HG02885 (cell line): ENCODE data around the gene PBX1.
A peak's percentile ranks its signal among the peaks of the same experiment; 100 is the strongest.

ENCODE experiments used
- ATAC-seq: cut with Tn5 transposase; IDR thresholded peaks from one replicate; pipeline ENCODE4 v1.9.1; 2021; ENCODE audit warnings: mild to moderate bottlenecking; ENCODE audit not compliant: unreplicated experiment, poor library complexity

Gene PBX1

DNA sequence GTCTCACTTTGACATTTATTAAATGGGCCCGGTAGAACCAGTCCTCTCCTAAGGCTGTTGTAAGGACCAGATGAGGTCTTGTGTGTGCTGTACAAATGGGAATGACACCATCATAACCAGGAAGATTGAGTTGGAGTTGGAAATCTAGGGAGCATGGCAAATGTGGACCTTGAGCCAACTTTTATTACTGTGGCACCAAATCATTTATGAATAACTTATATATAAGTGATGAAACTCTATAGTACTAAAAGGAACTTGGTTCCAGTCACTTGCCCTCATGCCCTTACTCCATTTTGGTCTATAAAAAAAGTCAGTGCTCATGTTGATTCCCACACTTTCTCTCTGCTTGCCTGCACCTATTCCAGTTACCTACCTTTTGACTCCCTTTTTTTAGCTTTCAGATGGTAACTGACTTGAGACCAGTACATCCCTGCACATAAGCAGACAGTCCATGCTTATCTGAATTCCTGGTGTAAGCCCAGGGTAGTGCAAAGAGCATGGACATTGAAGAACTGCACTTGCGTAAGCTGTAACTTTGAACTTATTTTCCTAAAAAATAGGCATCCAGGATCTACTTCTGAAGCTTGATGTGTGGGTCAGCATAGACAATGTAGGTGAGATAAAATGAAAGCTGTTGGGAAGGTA, 210.6 kb downstream of the PBX1 start:
- no peak for ATAC-seq

DNA sequence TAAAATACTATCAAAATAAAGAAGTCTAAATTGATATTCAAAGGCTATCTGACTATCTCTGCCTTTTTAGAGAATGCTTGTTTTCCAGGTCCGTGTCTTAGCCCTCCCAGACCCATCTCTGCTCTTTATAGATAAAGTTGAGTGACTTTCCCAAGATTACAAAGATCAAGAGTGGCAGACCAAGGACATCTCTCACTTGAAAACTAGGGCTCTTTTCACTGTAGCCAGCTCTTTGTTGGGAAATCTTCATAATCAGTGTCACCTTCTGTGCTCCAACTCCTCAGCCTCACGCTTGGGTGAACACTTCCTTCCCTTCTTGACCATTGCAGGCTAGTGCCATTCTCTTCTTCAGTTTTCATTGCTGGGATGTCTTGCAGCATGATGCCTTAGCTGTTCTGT, 211.1 kb downstream of the PBX1 start:
- no peak for ATAC-seq

DNA sequence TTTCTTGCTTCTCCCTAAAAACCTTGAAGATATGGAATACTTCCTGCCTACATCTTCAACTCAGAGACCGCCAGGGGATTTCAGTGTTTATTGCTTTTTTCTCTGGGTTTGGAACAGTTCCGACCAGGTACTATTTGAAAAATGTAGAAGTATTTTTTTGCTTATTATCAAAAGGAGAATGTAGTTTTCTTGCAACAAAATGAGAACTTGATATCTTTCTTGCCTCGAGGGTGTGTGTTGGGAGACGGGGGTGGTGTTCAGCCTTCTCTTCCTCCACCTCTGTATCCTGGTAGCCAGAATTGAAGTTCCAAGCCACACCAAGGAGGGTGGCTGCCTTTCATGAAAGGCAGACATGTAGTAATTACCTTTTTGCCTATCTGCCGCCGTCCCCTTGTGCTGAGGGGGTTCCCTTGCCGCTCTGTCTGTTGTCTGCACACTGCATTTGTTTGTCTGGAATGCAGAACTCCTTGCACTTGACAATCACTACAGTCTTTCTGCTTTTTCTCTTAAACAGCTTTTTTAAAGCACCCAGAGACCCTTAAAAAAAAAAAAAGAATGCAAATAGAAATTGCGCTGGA, 212.1 kb downstream of the PBX1 start:
- no peak for ATAC-seq

DNA sequence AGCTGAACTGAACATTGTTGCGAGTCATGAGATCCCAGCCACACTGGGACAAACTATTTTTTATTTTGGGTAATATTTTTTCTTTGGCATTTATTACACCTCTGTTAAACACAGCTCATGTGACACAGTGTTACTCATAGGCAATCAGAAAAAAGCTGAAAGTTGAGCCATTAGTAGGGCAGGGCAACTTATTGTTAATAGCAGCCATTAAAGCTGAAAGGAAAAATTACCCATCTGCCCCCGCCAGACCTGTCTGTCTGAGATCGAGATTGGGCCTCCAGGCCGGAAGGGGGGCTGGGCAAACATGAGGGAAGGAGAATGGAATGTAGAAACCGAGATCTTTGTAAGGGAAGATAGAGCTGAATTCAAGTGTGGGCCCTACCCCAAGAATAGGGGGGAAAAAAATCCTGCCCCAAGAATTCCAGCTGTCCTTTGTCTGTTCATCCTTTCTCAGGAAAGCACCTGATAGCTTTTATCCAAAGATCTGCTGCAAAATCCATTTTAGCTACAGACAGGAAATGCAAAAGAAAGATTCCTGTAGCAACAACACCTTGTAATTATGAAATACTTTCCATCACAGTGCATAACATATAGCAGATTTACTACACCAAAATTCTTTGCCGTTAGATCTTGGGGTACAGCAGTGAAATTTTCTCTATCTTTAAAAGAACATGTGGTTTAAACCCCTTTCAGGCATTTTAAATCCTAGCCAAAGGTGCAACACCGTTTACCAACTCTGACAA, 212.8 kb downstream of the PBX1 start:
- ATAC-seq, result no peak

DNA sequence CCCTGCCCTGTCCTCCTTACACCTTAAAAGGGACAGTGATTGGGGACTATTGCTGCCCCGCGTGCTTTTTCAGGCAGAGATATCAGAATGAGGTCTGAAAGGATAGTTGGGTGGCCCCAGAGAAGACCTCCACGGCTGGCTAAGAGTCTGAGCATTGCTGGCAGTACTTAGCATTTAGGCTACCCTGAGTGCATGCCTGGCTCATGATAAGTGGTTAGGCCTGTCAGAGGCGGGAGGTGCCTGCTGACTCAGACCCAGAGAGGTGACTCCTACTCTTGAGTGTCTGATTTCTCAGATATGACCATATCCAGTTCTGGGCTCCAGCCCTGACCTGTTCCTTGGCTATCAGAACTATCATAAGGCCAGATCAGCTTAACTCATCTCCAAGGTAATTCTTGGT, 213.7 kb downstream of the PBX1 start:
- ATAC-seq, result peak; percentile 96

DNA sequence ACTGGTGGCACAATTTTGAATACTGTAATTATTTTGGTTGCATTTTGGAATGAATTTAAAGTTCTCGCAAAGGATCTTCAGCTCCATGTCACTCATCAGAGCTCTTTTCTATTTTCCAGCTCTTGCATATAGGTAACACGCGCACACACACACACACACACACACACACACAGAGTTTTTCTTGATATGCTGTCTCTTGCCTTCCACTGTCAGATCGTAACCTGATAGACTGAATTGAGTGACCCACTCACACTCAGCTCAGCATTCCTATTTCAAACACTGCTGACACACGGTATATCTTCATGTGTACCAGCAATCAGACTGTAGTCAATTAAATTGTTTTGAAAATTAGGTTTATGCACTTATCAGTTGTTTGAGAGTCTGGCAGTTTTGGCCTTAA, 214.1 kb downstream of the PBX1 start:
- ATAC-seq, result no peak

DNA sequence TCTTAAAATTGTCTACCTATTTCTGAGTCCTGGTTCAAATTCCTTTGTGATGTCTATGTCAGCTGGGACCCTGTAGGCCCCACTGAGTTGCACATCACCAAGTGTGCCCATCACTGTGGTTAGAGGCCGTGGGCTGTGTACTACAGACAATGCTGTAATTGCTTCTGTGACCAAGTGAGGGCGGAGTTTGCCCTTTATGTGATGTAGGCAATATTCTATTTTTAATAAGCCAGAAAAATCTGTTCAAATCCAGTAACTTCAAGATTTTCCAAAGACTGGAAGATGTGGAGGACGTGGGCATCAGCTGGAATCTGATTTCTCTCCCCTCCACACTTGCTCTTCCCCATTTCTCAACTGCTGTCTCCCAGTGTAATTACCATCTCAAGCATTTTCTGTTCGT, 215.4 kb downstream of the PBX1 start:
- ATAC-seq, result no peak

DNA sequence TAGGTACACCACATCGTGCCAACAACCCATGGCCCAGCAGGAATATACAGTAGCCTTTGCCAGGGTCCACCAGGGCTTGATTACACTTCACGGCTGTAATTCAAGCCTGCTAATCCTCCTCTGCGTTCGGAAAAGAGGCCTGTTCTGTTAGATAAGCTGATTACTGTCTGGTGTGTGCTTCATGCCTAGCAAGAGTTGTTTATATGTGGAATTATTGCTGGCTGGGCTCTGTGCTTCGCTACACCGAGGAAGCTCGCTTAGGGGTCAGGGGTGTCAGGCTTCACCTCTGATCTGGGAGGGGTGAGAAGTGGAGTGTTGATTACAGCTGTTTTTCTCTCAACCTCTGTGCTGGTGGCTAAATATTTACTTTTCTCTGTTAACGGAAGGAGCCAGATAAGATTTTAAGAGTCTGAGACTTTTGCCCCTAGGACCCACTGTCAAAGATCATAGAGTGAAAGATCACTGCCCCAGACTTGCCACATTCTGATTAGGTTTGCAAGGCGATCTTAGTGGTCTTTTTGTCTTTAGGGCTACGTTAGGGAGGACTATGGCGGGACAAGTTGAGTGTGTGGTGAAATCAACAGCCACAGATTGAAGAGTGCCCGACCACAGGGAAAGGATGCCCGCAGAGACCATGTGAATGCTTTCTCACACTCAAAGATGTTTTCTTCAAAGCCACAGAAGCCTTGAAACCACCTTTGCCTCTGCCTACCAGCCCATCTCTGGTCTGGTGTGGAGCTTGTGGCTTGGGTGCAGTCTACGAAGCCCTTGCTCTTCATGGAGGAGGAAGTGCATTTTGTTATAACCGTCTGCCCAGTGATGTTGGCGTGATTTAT, 216.1 kb downstream of the PBX1 start:
- ATAC-seq, result no peak

DNA sequence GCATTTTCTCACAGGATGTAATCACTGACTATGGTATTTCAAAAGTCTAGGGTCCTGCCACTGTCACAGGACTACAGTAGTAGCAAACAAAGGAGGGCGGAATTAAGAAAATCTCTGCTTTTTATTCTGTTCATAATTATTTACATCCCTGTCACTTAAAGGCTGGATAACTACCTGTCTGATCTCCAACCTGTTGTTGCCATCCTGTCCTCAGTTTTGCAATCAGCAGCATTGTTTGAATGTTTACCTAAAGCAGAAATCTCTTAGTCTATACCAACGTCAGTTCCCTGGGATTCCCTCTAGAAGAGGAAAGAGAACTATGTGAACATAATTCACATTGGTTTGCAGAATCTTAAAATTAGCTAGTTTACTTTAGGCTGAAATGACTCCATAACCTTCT, 218.5 kb downstream of the PBX1 start:
- ATAC-seq, result no peak

DNA sequence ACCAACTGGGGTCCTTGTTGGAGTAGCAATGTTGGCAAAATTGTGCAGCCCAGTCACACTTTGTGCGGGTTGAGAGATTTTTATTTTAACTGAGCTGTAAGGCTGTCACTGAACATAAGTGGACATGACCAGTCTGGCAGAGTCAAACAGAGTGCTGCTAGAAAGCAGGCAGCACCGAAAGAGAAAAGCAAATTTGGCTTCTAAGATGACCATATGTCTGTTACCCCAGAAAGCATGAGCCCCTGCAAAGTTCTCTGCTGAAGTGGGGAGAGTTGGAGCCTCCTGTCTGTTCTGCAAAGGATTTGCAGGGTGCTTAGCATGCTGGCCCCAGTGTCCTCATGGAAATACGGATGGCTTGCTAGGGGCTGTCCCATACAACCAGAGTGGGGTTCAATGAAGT, 220.4 kb downstream of the PBX1 start:
- no peak for ATAC-seq

DNA sequence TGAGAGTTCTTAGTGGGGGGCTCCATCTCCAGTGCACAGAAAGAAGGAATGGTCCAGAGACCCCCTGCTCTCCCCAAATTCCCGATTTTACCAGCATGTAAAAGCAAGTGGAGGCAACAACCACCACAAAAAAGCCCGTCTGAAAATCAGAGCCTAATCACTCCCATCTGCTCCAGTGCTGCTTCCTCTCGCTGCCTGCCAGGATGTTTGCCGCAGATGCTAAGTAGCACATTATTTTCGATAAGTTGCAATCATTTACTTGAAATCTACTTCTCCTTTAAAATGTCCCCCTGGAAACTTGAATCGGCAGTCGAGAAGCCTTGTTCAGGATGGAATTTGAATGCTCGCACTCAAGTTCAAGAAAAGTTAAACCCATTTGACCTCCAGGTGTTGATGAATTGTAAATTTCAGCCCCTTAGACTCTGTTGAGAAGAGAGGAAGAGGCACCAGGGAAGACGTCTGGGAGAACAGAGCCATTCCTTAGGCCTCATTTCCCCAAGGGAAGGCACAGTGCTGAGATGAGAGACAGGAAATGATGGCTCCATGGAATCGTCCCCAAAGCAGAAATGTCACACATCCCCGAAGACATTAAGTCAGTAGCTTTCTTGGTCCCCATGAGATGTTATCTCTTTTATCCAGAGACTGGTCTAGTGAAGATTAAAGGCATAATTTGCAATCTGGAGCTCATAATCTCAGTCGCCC, 221.3 kb downstream of the PBX1 start:
- ATAC-seq, result no peak

DNA sequence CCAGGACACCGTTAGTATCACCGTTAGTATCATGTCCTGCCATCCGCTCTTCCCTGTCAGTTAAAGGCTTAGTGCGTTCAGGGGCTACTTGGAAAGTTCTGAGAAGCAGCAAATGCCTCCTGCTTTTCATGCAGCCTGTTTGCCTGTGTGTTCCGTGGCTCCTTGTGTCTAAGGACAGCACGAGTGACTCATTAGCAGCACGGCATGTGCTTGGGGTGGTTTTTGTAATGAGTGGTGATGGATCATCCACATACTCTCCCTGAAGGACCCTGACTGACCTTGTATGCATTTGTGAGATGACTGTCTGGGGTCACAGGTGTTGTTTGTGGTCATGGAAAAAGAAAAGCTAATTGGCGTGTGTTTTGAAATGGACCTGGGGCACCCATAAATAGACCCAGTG, 221.9 kb downstream of the PBX1 start:
- ATAC-seq, result no peak

DNA sequence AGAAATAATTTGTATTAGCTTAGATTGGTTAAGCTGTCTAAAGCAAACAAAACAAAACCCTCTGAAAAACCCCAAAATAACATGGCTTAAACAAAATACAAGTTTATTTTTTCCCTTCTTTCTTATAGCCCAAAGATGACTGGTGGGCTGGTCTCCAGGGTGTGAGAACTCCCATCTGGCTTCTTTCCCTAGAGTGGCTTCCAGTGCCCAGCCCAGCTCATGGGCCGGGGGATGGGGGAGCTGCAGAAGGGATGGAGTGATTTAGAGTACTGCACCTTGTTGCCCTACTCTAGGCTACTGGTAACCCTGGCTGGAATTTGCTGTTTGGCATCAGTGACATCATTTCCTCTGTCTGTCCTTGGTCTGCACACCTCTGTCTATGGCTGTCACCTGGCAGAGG, 223.0 kb downstream of the PBX1 start:
- ATAC-seq, result no peak

DNA sequence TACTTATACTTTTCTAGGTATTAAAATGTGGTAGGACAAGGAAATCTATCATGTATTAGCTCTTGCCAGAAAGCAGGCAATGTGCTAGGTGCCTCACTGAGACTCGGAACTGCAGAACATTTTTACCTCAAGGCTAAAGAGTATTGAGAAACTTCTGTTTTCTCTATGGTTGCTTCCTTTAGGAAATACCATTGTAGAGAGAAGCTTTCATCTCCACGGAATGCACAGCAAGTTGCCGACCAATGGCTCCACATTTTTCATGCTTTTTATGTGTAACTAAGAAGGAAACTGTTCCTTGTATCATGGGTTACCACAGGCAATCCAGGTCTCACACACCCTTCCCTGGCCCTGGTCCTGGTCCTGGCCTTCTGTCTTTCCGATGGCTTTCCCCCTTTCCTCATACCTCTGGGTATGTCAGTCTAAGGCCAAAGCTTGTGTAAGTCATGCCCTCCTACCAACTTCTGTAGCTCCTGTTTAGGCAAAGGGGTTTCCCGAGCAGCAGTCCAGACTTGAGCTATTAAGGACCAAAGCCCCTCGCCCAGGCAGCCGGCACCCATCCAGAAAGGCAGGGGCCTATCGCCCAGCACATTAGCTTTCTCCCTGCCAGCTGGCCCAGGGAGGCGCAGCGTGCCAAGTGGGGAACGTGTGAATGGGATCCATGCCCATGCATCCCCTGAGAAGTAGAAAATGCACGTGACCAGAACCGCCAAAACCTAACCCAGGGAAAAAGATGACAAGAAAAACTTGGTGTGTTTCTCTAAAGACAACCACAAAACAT, 225.0 kb downstream of the PBX1 start:
- ATAC-seq, result no peak

DNA sequence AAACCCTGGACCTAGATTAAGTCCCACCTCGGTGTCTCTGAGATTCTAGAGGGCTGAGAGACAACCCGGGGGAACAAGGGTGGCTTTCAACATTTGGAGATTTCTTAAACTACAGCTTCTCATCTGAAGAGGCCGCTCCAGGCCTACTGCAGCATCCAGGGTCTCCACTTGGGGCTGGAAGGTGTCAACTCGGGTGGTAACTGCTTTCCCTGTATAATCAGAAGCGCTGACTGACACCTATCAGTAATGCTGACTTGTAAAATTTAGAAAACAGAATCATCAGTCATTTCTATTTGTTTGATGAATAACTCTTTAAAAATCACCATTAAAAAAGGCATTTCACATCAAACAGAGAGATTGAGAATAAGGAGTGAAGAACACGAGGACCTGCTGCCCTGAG, 226.0 kb downstream of the PBX1 start:
- ATAC-seq, result no peak

DNA sequence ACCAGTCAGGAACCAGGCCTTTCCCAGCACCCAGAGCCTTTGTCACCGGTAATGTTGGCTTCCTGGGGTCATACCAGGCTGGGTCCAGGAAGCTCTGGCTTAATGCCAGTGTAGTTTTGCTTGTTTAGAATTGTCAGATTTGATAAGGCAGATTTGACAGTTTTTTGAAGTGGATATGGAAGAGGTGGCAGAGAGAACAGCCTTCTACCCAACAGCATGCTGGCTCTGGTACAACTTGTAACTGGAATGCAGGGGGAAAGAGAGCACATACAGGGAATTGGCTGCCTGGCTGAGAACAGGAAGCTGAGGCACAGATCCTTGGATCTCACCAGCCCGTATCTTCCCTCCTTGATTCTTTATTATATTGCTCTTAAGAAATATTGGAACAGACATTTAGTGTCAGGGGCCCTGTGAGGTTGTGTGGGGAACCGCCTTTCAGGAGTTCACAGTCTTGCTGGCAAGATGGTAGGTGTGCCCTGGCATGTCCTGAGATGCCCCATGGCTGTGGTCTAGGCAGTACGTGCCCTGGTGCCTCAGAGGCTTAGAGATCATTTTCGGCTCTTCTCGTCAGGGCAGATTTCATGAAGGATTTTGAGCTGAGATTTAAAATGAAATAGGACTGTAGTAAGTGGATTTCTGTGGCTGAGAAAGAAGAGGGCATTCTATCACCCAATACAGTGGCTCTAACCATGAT, 227.0 kb downstream of the PBX1 start:
- ATAC-seq, result no peak

DNA sequence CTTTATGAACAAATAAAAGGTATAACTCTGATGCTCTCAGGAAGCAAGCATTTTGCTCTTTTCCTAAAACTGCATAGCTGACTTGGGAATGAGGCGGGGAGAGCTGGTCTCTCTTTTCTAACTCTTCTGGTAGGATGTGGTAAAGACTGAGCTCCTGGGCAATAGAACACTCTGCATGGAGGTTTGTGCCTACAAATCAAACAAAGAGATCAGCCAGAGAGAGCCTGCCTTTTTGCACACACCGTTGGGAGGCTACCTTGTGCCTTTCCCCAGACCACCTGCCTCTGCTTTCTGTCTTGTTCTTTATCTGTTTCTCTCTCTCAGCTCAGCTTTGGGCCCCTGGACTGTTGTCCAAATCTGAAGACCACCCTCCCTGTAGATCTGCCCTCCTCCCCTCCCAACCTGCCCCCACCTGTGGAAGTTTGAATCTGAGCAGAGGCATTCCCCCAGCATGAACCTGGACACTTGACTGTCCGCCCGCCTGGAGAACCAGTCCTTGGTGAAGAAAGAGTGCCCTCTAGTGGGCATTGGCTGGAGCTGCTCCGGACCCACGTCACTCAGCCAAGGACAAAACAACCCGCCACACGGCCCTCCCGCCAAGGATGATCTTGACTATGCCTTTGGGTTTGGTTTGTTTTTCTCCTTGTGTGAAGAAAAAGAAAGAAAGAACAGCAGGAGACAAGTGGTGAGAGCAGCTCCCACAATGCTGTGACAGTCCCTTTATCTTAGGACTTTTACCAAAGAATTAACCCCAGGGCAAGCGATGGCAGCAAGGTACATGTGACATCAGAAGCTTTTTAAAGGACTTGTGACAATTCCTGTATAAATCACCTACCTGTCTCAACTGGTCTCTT, 228.2 kb downstream of the PBX1 start:
- peak; percentile 97 for ATAC-seq

DNA sequence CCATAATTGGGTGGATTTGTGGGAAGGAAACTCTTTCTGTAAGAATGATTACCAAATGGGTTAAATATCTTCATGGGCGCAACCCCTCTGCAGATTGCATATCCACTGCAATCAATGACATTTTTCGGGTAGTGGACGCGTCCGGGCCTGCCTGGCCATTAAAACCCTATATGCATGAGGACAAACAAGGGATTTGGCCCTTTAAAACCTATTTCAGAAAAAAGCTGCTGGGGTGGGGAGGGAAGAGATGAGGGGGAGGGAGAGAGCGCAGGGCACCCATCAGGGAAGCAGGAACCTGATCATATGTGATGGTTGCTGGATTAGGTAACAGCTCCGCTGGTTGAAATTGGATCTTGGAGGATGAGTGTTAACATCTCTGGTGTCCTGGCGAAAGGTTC, 228.8 kb downstream of the PBX1 start:
- ATAC-seq, result no peak
